Brain microvascular endothelial cell (primary cell): ENCODE measurements around the gene DENND5B.
"Not testable (repeated sequence)": the region's sequence is repeated elsewhere in the genome, so short reads cannot be mapped to it uniquely, and the experiment has no call there.

ENCODE experiments used
- DNase-seq: peaks from one replicate; pipeline ENCODE4 v3.0.0-alpha.2; 2020
- H3K27ac ChIP-seq: fragments of 250-450 bp; sonication (Bioruptor Pico); 2 replicates; pipeline ENCODE4 v1.5.1; 2020; ENCODE audit warnings: mild to moderate bottlenecking, moderate library complexity
- H3K27me3 ChIP-seq: fragments of 250-450 bp; sonication (Bioruptor Pico); replicated peaks from 2 replicates; pipeline ENCODE4 v1.5.1; 2020; ENCODE audit warnings: mild to moderate bottlenecking
- H3K36me3 ChIP-seq: fragments of 250-450 bp; sonication (Bioruptor Pico); replicated peaks from 2 replicates; pipeline ENCODE4 v1.5.1; 2020; ENCODE audit warnings: mild to moderate bottlenecking
- H3K4me3 ChIP-seq: 2 replicates; pipeline ENCODE4 v1.5.1; 2011; ENCODE audit warnings: low read depth, mild to moderate bottlenecking, control low read depth, low read length, moderate library complexity
- in situ Hi-C: cut with HindIII; loops from 2 replicates; pipeline ENCODE4 v1.10.0; 2017; ENCODE audit warnings: low sequenced_read_pairs, low pct_ligation_motif_present
- TF ChIP-seq, protein P1 (sequence below): IDR thresholded peaks from 2 replicates; pipeline ENCODE4 v1.5.1; 2011; ENCODE audit warnings: low read depth, mild to moderate bottlenecking, moderate library complexity, low read length, control low read depth, inconsistent platforms; ENCODE audit errors: missing control alignments

Gene DENND5B

GRCh38 chr12:31570880-31571279, 20.1 kb downstream of the DENND5B start:
- Histone ChIP-seq H3K36me3 (no peaks in the 10 kb centered on the region), H3K27ac (no peak overlapping the region), H3K27me3 (no peaks in the 10 kb centered on the region), H3K4me3 (no peak overlapping the region)
- DNase-seq = peak; percentile 20
- in situ Hi-C loops = no loop called here
- TF ChIP-seq, protein P1, sequence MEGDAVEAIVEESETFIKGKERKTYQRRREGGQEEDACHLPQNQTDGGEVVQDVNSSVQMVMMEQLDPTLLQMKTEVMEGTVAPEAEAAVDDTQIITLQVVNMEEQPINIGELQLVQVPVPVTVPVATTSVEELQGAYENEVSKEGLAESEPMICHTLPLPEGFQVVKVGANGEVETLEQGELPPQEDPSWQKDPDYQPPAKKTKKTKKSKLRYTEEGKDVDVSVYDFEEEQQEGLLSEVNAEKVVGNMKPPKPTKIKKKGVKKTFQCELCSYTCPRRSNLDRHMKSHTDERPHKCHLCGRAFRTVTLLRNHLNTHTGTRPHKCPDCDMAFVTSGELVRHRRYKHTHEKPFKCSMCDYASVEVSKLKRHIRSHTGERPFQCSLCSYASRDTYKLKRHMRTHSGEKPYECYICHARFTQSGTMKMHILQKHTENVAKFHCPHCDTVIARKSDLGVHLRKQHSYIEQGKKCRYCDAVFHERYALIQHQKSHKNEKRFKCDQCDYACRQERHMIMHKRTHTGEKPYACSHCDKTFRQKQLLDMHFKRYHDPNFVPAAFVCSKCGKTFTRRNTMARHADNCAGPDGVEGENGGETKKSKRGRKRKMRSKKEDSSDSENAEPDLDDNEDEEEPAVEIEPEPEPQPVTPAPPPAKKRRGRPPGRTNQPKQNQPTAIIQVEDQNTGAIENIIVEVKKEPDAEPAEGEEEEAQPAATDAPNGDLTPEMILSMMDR = no peak

DNA sequence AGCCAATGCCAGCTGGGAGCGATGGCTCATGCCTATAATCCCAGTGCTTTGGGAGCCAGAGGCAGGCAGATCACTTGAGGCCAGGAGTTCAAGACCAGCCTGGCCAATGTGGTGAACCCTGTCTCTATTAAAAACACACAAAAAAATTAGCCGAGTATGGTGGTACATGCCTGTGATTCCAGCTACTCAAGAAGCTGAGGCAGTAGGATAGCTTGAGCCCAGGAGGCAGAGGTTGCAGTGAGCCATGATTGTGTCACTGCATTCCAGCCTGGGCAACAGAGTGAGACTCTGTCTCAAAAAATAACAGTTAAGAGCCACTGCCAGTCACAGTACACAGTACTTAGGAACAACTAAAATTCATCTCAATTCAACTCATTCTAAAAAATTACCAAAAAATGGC, 21.4 kb downstream of the DENND5B start:
- DNase-seq = peak; percentile 4
- H3K27ac ChIP-seq, in situ Hi-C loops, H3K27me3 ChIP-seq, H3K36me3 ChIP-seq, H3K4me3 ChIP-seq: not testable (repeated sequence)

DNA sequence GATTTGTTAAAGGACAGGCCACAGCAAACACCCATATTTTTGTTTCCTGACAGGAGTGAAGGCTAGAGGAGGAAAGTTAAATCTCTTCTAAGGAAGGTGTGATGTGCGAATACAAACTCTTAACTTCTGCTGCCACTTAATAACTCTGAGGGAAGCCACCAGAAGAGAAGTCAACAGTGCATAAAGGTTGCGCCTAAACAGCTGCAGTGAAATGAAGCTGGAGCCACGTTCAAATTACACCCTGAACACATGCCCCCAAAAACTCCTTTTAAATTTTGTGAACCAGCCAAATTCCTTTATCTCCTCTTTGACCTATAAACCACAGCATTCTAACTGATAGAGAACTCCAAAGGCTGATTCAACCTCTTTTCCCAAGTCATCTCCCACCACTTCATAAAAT, 22.4 kb downstream of the DENND5B start:
- H3K27me3 ChIP-seq = no peaks in the 10 kb centered on the region
- no peak overlapping the region for H3K4me3 ChIP-seq
- in situ Hi-C loops = no loop called here
- no peak overlapping the region for H3K27ac ChIP-seq
- no peak for DNase-seq
- TF ChIP-seq, protein P1 = no peak
- no peaks in the 10 kb centered on the region for H3K36me3 ChIP-seq

DNA sequence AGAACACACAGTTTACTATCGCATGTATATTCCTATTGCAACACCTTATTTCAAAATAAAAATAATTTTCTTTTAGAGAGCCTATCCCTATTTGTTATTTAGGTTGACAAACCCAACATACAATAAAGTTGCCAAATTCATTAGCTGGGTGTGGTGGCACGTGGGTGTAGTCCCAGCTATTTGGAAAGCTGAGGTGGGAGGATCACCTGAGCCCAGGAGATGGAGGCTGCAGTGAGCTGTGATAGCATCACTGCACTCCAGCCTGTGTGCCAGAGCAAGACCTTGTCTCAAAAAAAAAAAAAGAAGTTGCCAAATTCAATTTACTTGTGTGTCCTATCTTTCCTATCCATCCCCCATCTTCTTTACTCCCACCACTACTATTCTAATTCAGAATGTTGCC, 23.9 kb downstream of the DENND5B start:
- TF ChIP-seq, protein P1 = no peak
- in situ Hi-C loops = no loop called here
- Histone ChIP-seq H3K27me3 (no peaks in the 10 kb centered on the region), H3K36me3 (no peaks in the 10 kb centered on the region), H3K27ac (no peak overlapping the region), H3K4me3 (no peak overlapping the region)
- no peak for DNase-seq

GRCh38 chr12:31566547-31566946, 24.4 kb downstream of the DENND5B start:
- no peaks in the 10 kb centered on the region for H3K36me3 ChIP-seq
- H3K27me3 ChIP-seq = no peaks in the 10 kb centered on the region
- no peak overlapping the region for H3K4me3 ChIP-seq
- TF ChIP-seq, protein P1 = no peak
- in situ Hi-C loops = no loop called here
- DNase-seq = no peak
- H3K27ac ChIP-seq = no peak overlapping the region

DNA sequence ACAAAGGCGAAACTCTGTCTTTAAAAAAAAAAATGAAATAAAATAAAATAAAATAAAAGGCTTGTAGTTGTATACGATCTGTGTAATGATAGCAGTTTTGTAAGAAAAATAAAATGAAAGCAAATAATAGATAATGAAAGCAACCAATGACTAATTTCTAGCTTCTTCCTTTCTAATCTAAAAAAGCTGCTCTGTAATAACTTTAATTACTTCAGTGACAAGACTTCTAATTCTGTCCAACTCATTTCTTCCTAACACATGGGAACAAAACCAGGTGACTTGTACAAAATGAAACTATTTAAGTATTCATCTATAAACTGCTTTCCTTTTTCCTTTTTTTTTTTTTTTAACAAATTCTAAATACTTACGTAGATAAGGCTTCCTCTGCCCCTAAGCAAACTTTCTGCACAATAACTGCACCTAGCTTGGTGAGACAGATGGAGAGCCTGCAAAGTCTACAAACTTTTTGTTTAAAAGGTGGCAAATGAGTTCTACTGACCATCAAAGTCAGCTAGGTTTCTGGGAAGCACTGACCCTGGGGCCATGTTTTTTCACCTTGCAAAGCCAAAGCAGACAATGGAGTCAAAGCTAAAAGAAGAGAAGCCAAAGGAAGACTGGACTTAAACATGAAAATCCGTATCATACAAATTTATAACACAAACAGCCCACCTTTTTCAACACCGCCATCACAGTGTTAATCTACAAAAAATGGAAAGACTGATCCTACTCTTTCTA, 28.2 kb downstream of the DENND5B start:
- Histone ChIP-seq H3K27ac (no peak overlapping the region), H3K27me3 (no peaks in the 10 kb centered on the region), H3K36me3 (no peaks in the 10 kb centered on the region), H3K4me3 (no peak overlapping the region)
- DNase-seq = no peak
- TF ChIP-seq, protein P1 = no peak
- in situ Hi-C loops = no loop called here
